ENCODE measurements around the gene EEIG2.
A peak's percentile ranks its signal among the peaks of the same experiment; 100 is the strongest.
"Not testable (repeated sequence)": the region's sequence is repeated elsewhere in the genome, so short reads cannot be mapped to it uniquely, and the experiment has no call there.

Gene EEIG2

GRCh38 chr1:108533351-108534083, 26.4 kb upstream of the EEIG2 start:
- H3K4me1 Mint-ChIP-seq, result peaks cover 16% of the 10 kb centered on the region
- H3K9me3 Mint-ChIP-seq, result no peaks in the 10 kb centered on the region
- H3K4me3 Mint-ChIP-seq, result no peak overlapping the region
- DNase-seq (ENCODE audit: low spot score in 2 of 2), result no peak
- peaks cover 2% of the 10 kb centered on the region for H3K27me3 Mint-ChIP-seq
- H3K27ac Mint-ChIP-seq, result no peak overlapping the region
- ATAC-seq (ENCODE audit: low read depth), result no peak
- no peaks in the 10 kb centered on the region for H3K36me3 Mint-ChIP-seq

DNA sequence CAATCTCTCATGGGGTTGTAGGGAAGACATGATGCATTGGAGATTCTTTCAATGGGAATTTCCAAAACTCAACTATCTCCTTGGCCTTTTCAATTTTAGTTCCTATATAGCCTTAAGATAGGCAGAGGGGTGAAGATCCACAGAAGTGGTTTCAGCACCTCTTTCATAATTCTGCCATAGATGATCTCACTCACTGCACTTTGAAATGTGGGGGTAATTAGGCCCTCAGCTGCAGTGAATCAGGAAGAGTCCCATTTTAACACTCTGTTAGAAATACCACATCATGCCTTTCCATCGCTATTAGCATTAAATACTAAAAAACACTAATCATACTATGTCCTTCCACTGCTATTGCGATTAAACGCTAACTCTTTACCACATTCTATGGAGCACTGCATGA, 25.1 kb upstream of the EEIG2 start:
- no peaks in the 10 kb centered on the region for H3K36me3 Mint-ChIP-seq
- no peak overlapping the region for H3K27ac Mint-ChIP-seq
- H3K9me3 Mint-ChIP-seq, result no peaks in the 10 kb centered on the region
- DNase-seq (ENCODE audit: low spot score in 2 of 2) (no peak), ATAC-seq (ENCODE audit: low read depth) (no peak)
- H3K4me1 Mint-ChIP-seq, result peaks cover 25% of the 10 kb centered on the region
- peaks cover 2% of the 10 kb centered on the region for H3K27me3 Mint-ChIP-seq
- H3K4me3 Mint-ChIP-seq, result no peak overlapping the region

GRCh38 chr1:108535315-108535897, 24.5 kb upstream of the EEIG2 start:
- not testable (repeated sequence) for H3K9me3 Mint-ChIP-seq; DNase-seq (ENCODE audit: low spot score in 2 of 2); H3K27me3 Mint-ChIP-seq; H3K36me3 Mint-ChIP-seq; H3K27ac Mint-ChIP-seq; ATAC-seq (ENCODE audit: low read depth); H3K4me3 Mint-ChIP-seq
- H3K4me1 Mint-ChIP-seq, result peaks cover 25% of the 10 kb centered on the region

- not testable (repeated sequence) for H3K9me3 Mint-ChIP-seq; H3K27ac Mint-ChIP-seq; DNase-seq (ENCODE audit: low spot score in 2 of 2); H3K36me3 Mint-ChIP-seq; ATAC-seq (ENCODE audit: low read depth); H3K4me3 Mint-ChIP-seq; H3K27me3 Mint-ChIP-seq
- H3K4me1 Mint-ChIP-seq, result peaks cover 25% of the 10 kb centered on the region
These were observed 23.9 kb upstream of the EEIG2 start for GRCh38 chr1:108536021-108536420.

GRCh38 chr1:108536791-108537190, 23.1 kb upstream of the EEIG2 start:
- DNase-seq (ENCODE audit: low spot score in 2 of 2); H3K4me3 Mint-ChIP-seq; H3K36me3 Mint-ChIP-seq; H3K27me3 Mint-ChIP-seq; ATAC-seq (ENCODE audit: low read depth); H3K27ac Mint-ChIP-seq; H3K9me3 Mint-ChIP-seq: not testable (repeated sequence)
- peaks cover 25% of the 10 kb centered on the region for H3K4me1 Mint-ChIP-seq

GRCh38 chr1:108537976-108538375, 21.9 kb upstream of the EEIG2 start:
- peak overlapping the region; percentile 4 for H3K4me3 Mint-ChIP-seq
- no peaks in the 10 kb centered on the region for H3K27me3 Mint-ChIP-seq
- DNase-seq (ENCODE audit: low spot score in 2 of 2) (no peak), ATAC-seq (ENCODE audit: low read depth) (peak; percentile 55)
- H3K27ac Mint-ChIP-seq, result no peak overlapping the region
- no peaks in the 10 kb centered on the region for H3K36me3 Mint-ChIP-seq
- H3K9me3 Mint-ChIP-seq, result no peaks in the 10 kb centered on the region
- peaks cover 25% of the 10 kb centered on the region for H3K4me1 Mint-ChIP-seq

DNA sequence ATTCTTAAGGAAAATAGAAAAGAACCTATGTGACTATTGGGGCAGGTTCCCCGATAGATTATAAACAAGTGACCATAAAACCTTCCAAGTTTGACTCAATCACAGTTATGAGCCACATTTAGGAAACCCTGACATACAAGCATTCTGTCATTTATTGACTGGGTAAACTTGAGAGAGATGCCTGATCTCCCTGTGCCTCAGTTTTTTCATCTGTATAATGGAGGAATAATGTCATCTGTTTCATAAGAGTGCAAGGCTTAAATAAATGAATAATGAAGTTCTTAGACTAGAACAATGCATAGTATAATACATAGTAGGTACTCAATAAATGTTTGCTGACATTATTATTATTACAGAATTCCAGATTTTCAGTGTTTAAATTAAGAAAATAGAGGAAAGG, 18.9 kb upstream of the EEIG2 start:
- Mint-ChIP-seq H3K27me3 (no peaks in the 10 kb centered on the region), H3K36me3 (no peaks in the 10 kb centered on the region), H3K9me3 (no peaks in the 10 kb centered on the region), H3K4me1 (peaks cover 25% of the 10 kb centered on the region), H3K4me3 (no peak overlapping the region), H3K27ac (no peak overlapping the region)
- no peak for ATAC-seq (ENCODE audit: low read depth)
- no peak for DNase-seq (ENCODE audit: low spot score in 2 of 2)

- H3K27ac Mint-ChIP-seq, result no peak overlapping the region
- DNase-seq (ENCODE audit: low spot score in 2 of 2) (no peak), ATAC-seq (ENCODE audit: low read depth) (no peak)
- no peaks in the 10 kb centered on the region for H3K9me3 Mint-ChIP-seq
- H3K36me3 Mint-ChIP-seq, result no peaks in the 10 kb centered on the region
- H3K4me3 Mint-ChIP-seq, result no peak overlapping the region
- H3K4me1 Mint-ChIP-seq, result peaks cover 22% of the 10 kb centered on the region
- H3K27me3 Mint-ChIP-seq, result no peaks in the 10 kb centered on the region
These were observed 18.0 kb upstream of the EEIG2 start for GRCh38 chr1:108541861-108542260.

- not testable (repeated sequence) for ATAC-seq (ENCODE audit: low read depth); H3K4me1 Mint-ChIP-seq
These were observed 12.4 kb upstream of the EEIG2 start for GRCh38 chr1:108547493-108547892.

DNA sequence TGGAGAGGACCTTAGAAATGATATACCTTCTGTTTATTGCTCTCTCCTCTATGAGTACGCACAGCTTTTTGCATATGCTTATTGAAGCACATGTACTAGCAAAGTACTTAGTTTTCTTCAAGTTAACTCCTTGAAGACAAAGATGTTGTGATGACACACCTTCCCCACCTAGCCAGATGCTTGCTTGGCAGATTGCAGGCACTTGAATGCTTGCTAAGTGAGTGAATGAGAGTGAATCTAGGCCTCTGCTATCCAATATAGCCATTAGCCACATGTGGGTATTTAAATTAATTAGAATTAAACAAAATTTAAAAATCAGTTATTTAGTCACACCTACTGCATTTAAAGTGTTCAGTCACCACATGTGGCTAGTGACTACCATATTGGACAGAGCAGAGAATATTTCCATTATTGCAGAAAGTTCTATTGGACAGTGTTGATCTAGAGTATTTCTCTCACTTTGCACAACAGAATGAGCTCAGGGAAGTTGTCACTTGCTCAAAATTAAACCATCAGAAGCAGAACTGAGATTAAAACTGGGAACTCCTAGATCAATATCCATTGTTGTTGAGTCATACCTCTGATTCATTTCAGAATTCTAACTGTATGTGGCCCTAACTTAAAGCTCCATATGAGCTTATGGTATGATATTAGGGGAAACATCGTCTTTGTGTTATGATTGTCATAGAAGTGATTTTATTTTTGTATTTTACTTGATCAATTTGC, 8.6 kb upstream of the EEIG2 start:
- H3K9me3 Mint-ChIP-seq, result no peaks in the 10 kb centered on the region

More at GRCh38 chr1:108547493-108547892, 12.4 kb upstream of the EEIG2 start:
- not testable (repeated sequence) for H3K36me3 Mint-ChIP-seq; H3K9me3 Mint-ChIP-seq; DNase-seq (ENCODE audit: low spot score in 2 of 2); H3K27ac Mint-ChIP-seq; H3K4me3 Mint-ChIP-seq; H3K27me3 Mint-ChIP-seq

DNA sequence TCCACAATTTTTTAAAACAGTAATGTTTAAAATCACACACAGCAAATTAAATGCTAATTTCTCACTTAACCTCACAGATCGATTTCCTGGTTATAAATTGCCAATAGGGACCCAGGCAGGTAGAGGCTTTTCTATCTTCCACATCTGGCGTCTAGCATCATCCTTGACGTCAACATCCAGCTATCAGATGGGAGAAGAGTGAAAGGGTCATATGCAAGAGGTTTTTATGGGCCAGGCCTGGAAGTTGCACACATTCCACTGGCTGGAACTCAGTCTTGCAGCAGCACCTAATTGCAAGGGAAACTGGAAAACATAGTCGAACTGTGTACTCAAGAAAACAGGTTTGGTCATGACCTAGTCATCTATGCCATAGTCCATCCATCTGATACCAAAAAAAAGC, 6.0 kb upstream of the EEIG2 start:
- no peaks in the 10 kb centered on the region for H3K9me3 Mint-ChIP-seq
- no peaks in the 10 kb centered on the region for H3K27me3 Mint-ChIP-seq
- DNase-seq (ENCODE audit: low spot score in 2 of 2), result no peak
- no peak for ATAC-seq (ENCODE audit: low read depth)
- no peak overlapping the region for H3K27ac Mint-ChIP-seq
- no peaks in the 10 kb centered on the region for H3K36me3 Mint-ChIP-seq
- H3K4me3 Mint-ChIP-seq, result no peak overlapping the region
- peaks cover 5% of the 10 kb centered on the region for H3K4me1 Mint-ChIP-seq

More for the DNA sequence above, 8.6 kb upstream of the EEIG2 start:
- Mint-ChIP-seq H3K36me3 (no peaks in the 10 kb centered on the region), H3K27ac (no peak overlapping the region), H3K27me3 (no peaks in the 10 kb centered on the region), H3K4me3 (no peak overlapping the region), H3K4me1 (peaks cover 5% of the 10 kb centered on the region)
- DNase-seq (ENCODE audit: low spot score in 2 of 2), result no peak
- ATAC-seq (ENCODE audit: low read depth), result peak; percentile 74

DNA sequence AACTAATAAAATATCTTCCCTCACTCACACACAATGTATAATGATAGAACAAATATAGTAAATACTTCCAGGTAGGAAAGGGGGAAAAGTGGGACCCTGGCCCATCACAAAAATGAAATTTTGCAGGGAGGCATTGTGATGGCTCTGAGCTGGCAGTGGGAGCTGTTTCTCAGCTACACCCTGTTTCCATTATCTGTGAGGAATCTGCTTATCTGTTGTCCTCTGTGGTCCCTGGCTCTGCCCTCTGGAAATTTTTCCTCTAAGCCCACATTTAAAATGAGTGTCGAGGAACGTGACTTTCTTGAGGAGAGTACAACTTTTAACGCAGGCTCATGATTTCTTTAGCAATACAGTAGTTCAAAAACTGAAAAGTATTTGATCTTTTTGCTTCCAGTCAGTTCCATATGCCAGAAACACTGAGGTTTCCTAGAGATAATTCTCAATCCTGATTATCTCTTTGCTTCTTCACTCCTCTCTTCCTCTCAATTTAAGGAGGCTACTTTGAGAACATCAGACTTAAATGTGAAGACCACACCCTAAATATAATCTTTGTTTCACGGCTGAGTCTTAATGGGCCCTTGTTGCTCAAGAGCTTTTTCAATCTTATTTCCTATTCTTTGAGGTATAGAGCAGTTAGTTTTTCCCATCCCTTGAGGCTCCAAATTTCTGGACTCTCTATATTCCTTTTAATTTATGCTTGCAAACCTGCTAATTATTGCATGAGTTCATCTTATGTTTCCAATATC, 5.0 kb upstream of the EEIG2 start:
- H3K27ac Mint-ChIP-seq, result no peak overlapping the region
- no peaks in the 10 kb centered on the region for H3K36me3 Mint-ChIP-seq
- DNase-seq (ENCODE audit: low spot score in 2 of 2) (no peak), ATAC-seq (ENCODE audit: low read depth) (no peak)
- H3K27me3 Mint-ChIP-seq, result no peaks in the 10 kb centered on the region
- peaks cover 5% of the 10 kb centered on the region for H3K4me1 Mint-ChIP-seq
- H3K4me3 Mint-ChIP-seq, result no peak overlapping the region
- no peaks in the 10 kb centered on the region for H3K9me3 Mint-ChIP-seq

GRCh38 chr1:108556066-108556465, 3.8 kb upstream of the EEIG2 start:
- H3K36me3 Mint-ChIP-seq, result no peaks in the 10 kb centered on the region
- H3K4me1 Mint-ChIP-seq, result peaks cover 11% of the 10 kb centered on the region
- no peak overlapping the region for H3K27ac Mint-ChIP-seq
- H3K9me3 Mint-ChIP-seq, result no peaks in the 10 kb centered on the region
- DNase-seq (ENCODE audit: low spot score in 2 of 2), result no peak
- H3K4me3 Mint-ChIP-seq, result no peak overlapping the region
- no peaks in the 10 kb centered on the region for H3K27me3 Mint-ChIP-seq
- no peak for ATAC-seq (ENCODE audit: low read depth)

DNA sequence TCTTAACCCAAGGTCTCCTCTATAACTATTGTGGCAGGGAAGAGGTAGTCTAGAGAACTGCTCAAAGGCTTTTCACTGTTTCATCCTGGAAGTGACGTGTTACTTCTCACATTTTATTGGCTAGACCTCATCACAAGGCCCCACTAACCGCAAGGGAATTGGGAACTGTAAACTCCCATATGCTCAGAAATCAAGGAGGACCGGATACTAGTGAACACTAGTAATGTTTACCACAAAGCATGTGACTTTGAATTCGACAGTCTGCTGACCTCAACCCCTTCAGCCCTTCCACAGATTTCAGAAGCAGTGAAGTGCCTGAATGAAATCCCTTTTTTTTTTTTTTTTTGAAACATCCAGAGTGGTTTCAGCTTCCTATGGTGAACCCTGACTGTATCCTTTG, 3.4 kb upstream of the EEIG2 start:
- H3K36me3 Mint-ChIP-seq, result no peaks in the 10 kb centered on the region
- H3K4me1 Mint-ChIP-seq, result peaks cover 9% of the 10 kb centered on the region
- no peak overlapping the region for H3K4me3 Mint-ChIP-seq
- no peaks in the 10 kb centered on the region for H3K27me3 Mint-ChIP-seq
- ATAC-seq (ENCODE audit: low read depth), result no peak
- no peak for DNase-seq (ENCODE audit: low spot score in 2 of 2)
- no peaks in the 10 kb centered on the region for H3K9me3 Mint-ChIP-seq
- H3K27ac Mint-ChIP-seq, result no peak overlapping the region
